Fibroblast of gingiva (primary cell): ENCODE data around the gene VPS13D.
A peak's percentile ranks its signal among the peaks of the same experiment; 100 is the strongest.

Source experiments
- DNase-seq: peaks from one replicate; pipeline ENCODE4 v3.0.0-alpha.2; 2011; ENCODE audit warnings: low read depth

The VPS13D gene

GRCh38 chr1:12407050-12407961 lies 177.5 kb downstream of the VPS13D start:
- DNase-seq = peak; percentile 65

GRCh38 chr1:12407962-12408454 lies 178.2 kb downstream of the VPS13D start:
- no peak for DNase-seq

- no peak for DNase-seq
Observed at GRCh38 chr1:12408662-12409061, 178.8 kb downstream of the VPS13D start.

GRCh38 chr1:12409681-12410080 lies 179.9 kb downstream of the VPS13D start:
- no peak for DNase-seq

GRCh38 chr1:12410351-12410750 lies 180.5 kb downstream of the VPS13D start:
- no peak for DNase-seq

GRCh38 chr1:12411098-12411497 lies 181.3 kb downstream of the VPS13D start:
- no peak for DNase-seq

GRCh38 chr1:12411747-12412146 lies 181.9 kb downstream of the VPS13D start:
- DNase-seq = no peak

- DNase-seq = no peak
Observed at GRCh38 chr1:12412439-12412838, 182.6 kb downstream of the VPS13D start.

GRCh38 chr1:12413664-12414410 lies 184.0 kb downstream of the VPS13D start:
- no peak for DNase-seq

- no peak for DNase-seq
Observed at GRCh38 chr1:12414444-12415018, 184.7 kb downstream of the VPS13D start.

- peak; percentile 23 for DNase-seq
Observed at GRCh38 chr1:12415038-12415466, 185.2 kb downstream of the VPS13D start.

- DNase-seq = no peak
Observed at GRCh38 chr1:12416101-12416500, 186.3 kb downstream of the VPS13D start.

GRCh38 chr1:12416744-12417143 lies 186.9 kb downstream of the VPS13D start:
- no peak for DNase-seq

- DNase-seq = no peak
Observed at GRCh38 chr1:12417389-12417788, 187.6 kb downstream of the VPS13D start.

- DNase-seq = no peak
Observed at GRCh38 chr1:12420171-12420570, 190.3 kb downstream of the VPS13D start.

GRCh38 chr1:12422488-12422887 lies 192.7 kb downstream of the VPS13D start:
- DNase-seq = no peak

- peak; percentile 63 for DNase-seq
Observed at GRCh38 chr1:12424087-12424529, 194.3 kb downstream of the VPS13D start.

GRCh38 chr1:12424793-12425192 lies 195.0 kb downstream of the VPS13D start:
- DNase-seq = no peak

GRCh38 chr1:12426030-12426429 lies 196.2 kb downstream of the VPS13D start:
- peak; percentile 28 for DNase-seq

- DNase-seq = no peak
Observed at GRCh38 chr1:12428334-12428733, 198.5 kb downstream of the VPS13D start.

- DNase-seq = no peak
Observed at GRCh38 chr1:12430525-12430924, 200.7 kb downstream of the VPS13D start.

- no peak for DNase-seq
Observed at GRCh38 chr1:12432897-12433296, 203.1 kb downstream of the VPS13D start.
